Heart right ventricle (tissue), 16 donors: ENCODE measurements around the gene QRICH2. TPM values are rescaled to one million over a fixed set of nuclear protein-coding genes. Genes with fewer than 3 reads are reported as not detected.
"Not testable (repeated sequence)": the region's sequence is repeated elsewhere in the genome, so short reads cannot be mapped to it uniquely, and the experiment has no call there.

Experiments
- ATAC-seq, 8 donors: fragments of 200-7000 bp; cut with Tn5 transposase; one replicate each; pipeline ENCODE4 v1.9.1; 2020; ENCODE audit warnings: mild to moderate bottlenecking in 8 of 8, moderate library complexity in 8 of 8, moderate number of reproducible peaks in 1 of 8
- DNase-seq, 2 donors: peaks; one replicate each; pipeline ENCODE4 v3.0.0-alpha.2; 2020
- H3K27ac ChIP-seq, 10 donors: fragments of 200-600 bp; sonication (generic) in 2 of 10; one replicate each; pipeline versions ENCODE4 v1.5.0 to v1.8.0; 2020 to 2022; ENCODE audit warnings: mild to moderate bottlenecking in 3 of 10
- H3K27me3 ChIP-seq, 7 donors: fragments of 200-600 bp; one replicate each; pipeline ENCODE4 v1.8.0; 2021 to 2022; ENCODE audit warnings: mild to moderate bottlenecking in 2 of 7
- H3K36me3 ChIP-seq, 9 donors: fragments of 200-600 bp; sonication (generic) in 1 of 9; one replicate each; pipeline versions ENCODE4 v1.5.0 to v1.8.0; 2020 to 2022; ENCODE audit warnings: mild to moderate bottlenecking in 2 of 9
- H3K4me1 ChIP-seq, 9 donors: fragments of 200-600 bp; sonication (generic) in 1 of 9; one replicate each; pipeline versions ENCODE4 v1.5.0 to v1.8.0; 2020 to 2022; ENCODE audit warnings: mild to moderate bottlenecking in 4 of 9
- H3K4me3 ChIP-seq, 10 donors: fragments of 200-600 bp; sonication (generic) in 2 of 10; one replicate each; pipeline versions ENCODE4 v1.5.0 to v1.8.0; 2020 to 2022; ENCODE audit warnings: mild to moderate bottlenecking in 7 of 10, moderate library complexity in 2 of 10
- H3K9me3 ChIP-seq, 11 donors: fragments of 200-600 bp in 10 of 11; sonication (generic) in 2 of 11; one replicate each; pipeline versions ENCODE4 v1.5.0 to v1.8.0; 2013 to 2022; ENCODE audit warnings: mild to moderate bottlenecking in 2 of 11, control low read depth in 1 of 11, moderate library complexity in 1 of 11
- CTCF ChIP-seq, 9 donors: fragments of 200-600 bp; sonication (generic) in 2 of 9; IDR thresholded peaks; one replicate each; pipeline versions ENCODE4 v1.5.0 to v1.8.0; 2021 to 2022; ENCODE audit warnings: antibody characterized with exemption in 9 of 9, mild to moderate bottlenecking in 5 of 9, moderate library complexity in 1 of 9
- WGBS, 2 donors: extraction: QIAGEN DNeasy Blood & Tissue Kit; methylation state at CpG; one replicate each; pipeline ENCODE4 v1.1.7; 2013; ENCODE audit warnings: inconsistent platforms in 1 of 2; 5-methylcytosine and 5-hydroxymethylcytosine counted together
- intact Hi-C, 10 donors: fragments of 100-400 bp; cut with DNase I; formaldehyde crosslinking; loops; one replicate each; pipeline versions ENCODE4 v1.11.1 to v1.14.2; 2022
- polyA plus RNA-seq, 2 donors: library from polyadenylated mRNA; stranded (reverse); fragments of 200-250 nt; gene quantifications; one replicate each; pipeline ENCODE4 v1.2.3, GENCODE V29; 2013
- total RNA-seq, 10 donors: library from RNA; stranded (reverse); fragmentation: NEBNext Ultra II Directional in 3 of 10; extraction: Animal tissue kit (Norgen Biotek cat#: 25700) in 3 of 10; gene quantifications; one replicate each; pipeline versions ENCODE4 v1.2.1 to v1.2.4, GENCODE V29; 2021 to 2023
- donor health status: Arrhythmogenic right ventricular cardiomyopathy.
- donor health status: ischemic (EF 13 %, LVEDD 7.1; RV severe dilation, severe dysfunction).
- donor health status: healthy with polysubstance abuse.
- donor health status: DM: no; HTN: yes; CAD: no.
- donor health status: DM: no; HTN: no; CAD: no.
- donor health status: ischemic (EF 25% LVEDD 6.9; RV normal size, moderate dysfunction).
- donor health status: ischemic (EF 25% LVEDD 5.7; RV mildly dilated, moderate dysfunction).
- donor health status: healthy.
- donor health status: DM: yes; HTN: yes; CAD: no.
- donor health status: Ischemic cardiomyopathy.
- donor health status: ischemic (EF 35%, LVEDD 5.7; RV mildly dilated, moderate dysfunction).
- donor health status: nonischemic (EF 11% LVEDD 7.7; RV severe dilation, severe dysfunction).
- donor health status: DM: yes; HTN: yes; CAD: no.
- donor health status: PGD.
- donor health status: ischemic (EF 29% LVEDD 5.4; RV normal size, mild dysfunction).
- donor health status: nonischemic (EF 23%, LVEDD 6.1; RV moderate dilation, normal function).

Gene QRICH2
- total and polyA plus RNA-seq, 12 donors = 0.98 to 8.9 (median 2.0) TPM

- ATAC-seq = peak in 1 of 8 donors; percentile 66
- H3K9me3 ChIP-seq = no peaks in the 10 kb centered on the region
- H3K27me3 ChIP-seq = peaks cover 0 to 30% (median 0%) of the 10 kb centered on the region in 7 donors
- peak overlapping the region in 1 of 10 donors; percentile 39 for H3K27ac ChIP-seq
- no peak for DNase-seq
- no peak for TF ChIP-seq CTCF (IDR thresholded peaks at IDR 0.05)
- H3K4me1 ChIP-seq = peaks cover 0 to 47% (median 5%) of the 10 kb centered on the region in 9 donors
- H3K4me3 ChIP-seq = no peak overlapping the region
- intact Hi-C loops = no loop called here
- WGBS, 2 donors = 76 to 77% methylated on average over 7 of the region's 7 CpGs
- no peaks in the 10 kb centered on the region for H3K36me3 ChIP-seq
These were observed 61.7 kb downstream of the QRICH2 start for GRCh38 chr17:76246080-76247066.

DNA sequence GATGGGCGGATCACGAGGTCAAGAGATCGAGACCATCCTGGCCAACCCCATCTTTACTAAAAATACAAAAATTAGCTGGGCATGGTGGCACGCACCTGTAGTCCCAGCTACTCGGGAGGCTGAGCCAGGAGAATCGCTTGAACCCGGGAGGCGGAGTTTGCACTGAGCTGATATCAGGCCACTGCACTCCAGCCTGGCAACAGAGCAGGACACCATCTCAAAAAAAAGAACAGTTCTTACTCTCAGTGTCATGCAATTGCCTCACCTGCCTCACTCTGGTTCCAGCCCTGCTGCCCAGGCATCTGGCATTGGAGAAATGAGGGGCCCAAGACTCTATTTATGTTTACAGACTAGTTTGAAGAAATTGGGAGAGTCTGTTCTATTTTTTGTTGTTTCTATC is 63.4 kb downstream of the QRICH2 start:
- H3K4me3 ChIP-seq, DNase-seq, H3K27ac ChIP-seq, H3K9me3 ChIP-seq, ATAC-seq, H3K36me3 ChIP-seq: not testable (repeated sequence)
- intact Hi-C loops = loop anchor here in 1 of 10 donors (5.0 kb wide), 1 partner anchor 33 kb away; no protein-coding TSS in a partner anchor
- 96 to 97% methylated on average over 8 of the region's 8 CpGs for WGBS, 2 donors
- peaks cover 0 to 41% (median 0%) of the 10 kb centered on the region in 7 donors for H3K27me3 ChIP-seq
- peaks cover 2 to 50% (median 11%) of the 10 kb centered on the region in 9 donors for H3K4me1 ChIP-seq

- intact Hi-C loops = loop anchor here in 1 of 10 donors (5.0 kb wide), 1 partner anchor 33 kb away; no protein-coding TSS in a partner anchor
- Histone ChIP-seq H3K9me3 (no peaks in the 10 kb centered on the region), H3K4me1 (peaks cover 4 to 54% (median 15%) of the 10 kb centered on the region in 9 donors), H3K4me3 (no peak overlapping the region), H3K27ac (no peak overlapping the region), H3K27me3 (peaks cover 0 to 48% (median 0%) of the 10 kb centered on the region in 7 donors), H3K36me3 (no peaks in the 10 kb centered on the region)
- 75 to 78% methylated on average over 12 of the region's 12 CpGs for WGBS, 2 donors
- TF ChIP-seq CTCF (IDR thresholded peaks at IDR 0.05) = no peak
- ATAC-seq (no peak), DNase-seq (no peak)
These were observed 64.0 kb downstream of the QRICH2 start for GRCh38 chr17:76243826-76244679.

DNA sequence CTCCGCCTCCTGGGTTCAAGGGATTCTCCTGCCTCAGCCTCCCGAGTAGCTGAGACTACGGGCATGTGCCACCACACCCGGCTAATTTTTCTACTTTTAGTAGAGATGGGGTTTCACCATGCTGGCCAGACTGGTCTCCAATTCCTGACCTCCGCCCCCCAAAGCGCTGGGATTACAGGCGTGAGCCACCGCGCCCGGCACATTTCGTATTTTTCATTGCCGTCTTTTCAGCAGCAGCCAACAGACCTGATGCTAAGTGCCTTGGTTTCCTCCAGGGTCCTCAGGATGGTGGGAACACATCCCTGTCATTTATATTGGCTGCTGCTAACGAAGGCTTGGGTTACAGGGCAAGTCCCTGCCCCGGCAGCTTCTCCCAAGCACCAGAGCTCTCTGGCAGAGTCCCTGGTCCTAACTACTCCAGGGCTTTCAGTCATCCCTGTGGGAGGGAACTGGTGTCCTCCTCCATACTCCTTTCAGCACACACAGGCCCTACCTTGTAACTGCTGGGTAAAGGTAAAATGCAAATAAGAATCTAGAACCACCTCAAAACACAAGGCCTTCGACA is 66.3 kb downstream of the QRICH2 start:
- ATAC-seq = no peak
- DNase-seq = no peak
- no peaks in the 10 kb centered on the region for H3K36me3 ChIP-seq
- intact Hi-C loops = loop anchor here in 1 of 10 donors (5.0 kb wide), 1 partner anchor 36 kb away; no protein-coding TSS in a partner anchor
- 94 to 96% methylated on average over 15 of the region's 15 CpGs for WGBS, 2 donors
- H3K27me3 ChIP-seq = peaks cover 0 to 55% (median 0%) of the 10 kb centered on the region in 7 donors
- peak overlapping the region in 3 of 10 donors; percentile 65 to 74 (median 69) for H3K4me3 ChIP-seq
- peak overlapping the region in 2 of 10 donors; percentile 69 for H3K27ac ChIP-seq
- no peaks in the 10 kb centered on the region for H3K9me3 ChIP-seq
- TF ChIP-seq CTCF (IDR thresholded peaks at IDR 0.05) = no peak
- H3K4me1 ChIP-seq = peaks cover 4 to 37% (median 15%) of the 10 kb centered on the region in 9 donors
